ENCODE results near the gene NOS3.

Gene NOS3

GRCh38 chr7:150979713-150980390 is 11.0 kb upstream of the NOS3 start:
- Mint-ChIP-seq H3K4me3 (no peak overlapping the region), H3K27me3 (peaks cover 39% of the 10 kb centered on the region), H3K9me3 (no peaks in the 10 kb centered on the region)

GRCh38 chr7:150980663-150981062 is 10.2 kb upstream of the NOS3 start:
- Mint-ChIP-seq H3K4me3 (no peak overlapping the region), H3K9me3 (no peaks in the 10 kb centered on the region), H3K36me3 (no peaks in the 10 kb centered on the region), H3K4me1 (peaks cover 25% of the 10 kb centered on the region), H3K27me3 (peaks cover 40% of the 10 kb centered on the region), H3K27ac (no peak overlapping the region)
- no peak for ATAC-seq

More at GRCh38 chr7:150979713-150980390, 11.0 kb upstream of the NOS3 start:
- Mint-ChIP-seq H3K4me1 (peaks cover 28% of the 10 kb centered on the region), H3K36me3 (no peaks in the 10 kb centered on the region), H3K27ac (no peak overlapping the region)
- no peak for ATAC-seq

GRCh38 chr7:150981644-150982043 is 9.2 kb upstream of the NOS3 start:
- Mint-ChIP-seq H3K27me3 (peaks cover 40% of the 10 kb centered on the region), H3K4me1 (peaks cover 26% of the 10 kb centered on the region), H3K4me3 (no peak overlapping the region), H3K36me3 (no peaks in the 10 kb centered on the region), H3K27ac (no peak overlapping the region), H3K9me3 (no peaks in the 10 kb centered on the region)
- no peak for ATAC-seq

GRCh38 chr7:150982351-150982750 is 8.5 kb upstream of the NOS3 start:
- no peak overlapping the region for H3K27ac Mint-ChIP-seq
- no peak overlapping the region for H3K4me3 Mint-ChIP-seq
- peaks cover 40% of the 10 kb centered on the region for H3K27me3 Mint-ChIP-seq
- no peaks in the 10 kb centered on the region for H3K9me3 Mint-ChIP-seq
- H3K4me1 Mint-ChIP-seq = peaks cover 19% of the 10 kb centered on the region
- ATAC-seq = no peak
- H3K36me3 Mint-ChIP-seq = no peaks in the 10 kb centered on the region

- ATAC-seq = no peak
- H3K27me3 Mint-ChIP-seq = peaks cover 42% of the 10 kb centered on the region
- no peak overlapping the region for H3K27ac Mint-ChIP-seq
Measured at GRCh38 chr7:150983893-150984368, 6.9 kb upstream of the NOS3 start.

GRCh38 chr7:150986099-150986512 is 4.7 kb upstream of the NOS3 start:
- Mint-ChIP-seq H3K27me3 (peaks cover 54% of the 10 kb centered on the region), H3K4me1 (peaks cover 20% of the 10 kb centered on the region), H3K27ac (no peak overlapping the region), H3K4me3 (no peak overlapping the region), H3K36me3 (peaks cover 11% of the 10 kb centered on the region), H3K9me3 (peaks cover 12% of the 10 kb centered on the region)
- peak; percentile 54 for ATAC-seq

More at GRCh38 chr7:150983893-150984368, 6.9 kb upstream of the NOS3 start:
- no peaks in the 10 kb centered on the region for H3K9me3 Mint-ChIP-seq
- peaks cover 19% of the 10 kb centered on the region for H3K4me1 Mint-ChIP-seq
- no peak overlapping the region for H3K4me3 Mint-ChIP-seq
- no peaks in the 10 kb centered on the region for H3K36me3 Mint-ChIP-seq

- Mint-ChIP-seq H3K9me3 (peaks cover 16% of the 10 kb centered on the region), H3K36me3 (peaks cover 11% of the 10 kb centered on the region), H3K4me1 (peaks cover 20% of the 10 kb centered on the region), H3K4me3 (no peak overlapping the region), H3K27ac (no peak overlapping the region), H3K27me3 (peaks cover 54% of the 10 kb centered on the region)
- no peak for ATAC-seq
Measured at GRCh38 chr7:150986556-150986955, 4.3 kb upstream of the NOS3 start.

GRCh38 chr7:150988230-150989226 is 2.3 kb upstream of the NOS3 start:
- Mint-ChIP-seq H3K27ac (no peak overlapping the region), H3K9me3 (peaks cover 16% of the 10 kb centered on the region), H3K4me3 (no peak overlapping the region), H3K4me1 (peaks cover 20% of the 10 kb centered on the region), H3K36me3 (peaks cover 11% of the 10 kb centered on the region), H3K27me3 (peaks cover 66% of the 10 kb centered on the region)
- peak; percentile 61 for ATAC-seq

GRCh38 chr7:150989456-150989855 is 1.4 kb upstream of the NOS3 start:
- Mint-ChIP-seq H3K27me3 (peaks cover 66% of the 10 kb centered on the region), H3K36me3 (peaks cover 11% of the 10 kb centered on the region)

GRCh38 chr7:150992051-150992640 is 1.3 kb downstream of the NOS3 start:
- Mint-ChIP-seq H3K27me3 (peaks cover 62% of the 10 kb centered on the region), H3K4me1 (peaks cover 16% of the 10 kb centered on the region), H3K27ac (no peak overlapping the region), H3K9me3 (peaks cover 16% of the 10 kb centered on the region), H3K36me3 (peaks cover 11% of the 10 kb centered on the region), H3K4me3 (no peak overlapping the region)
- no peak for ATAC-seq

More at GRCh38 chr7:150989456-150989855, 1.4 kb upstream of the NOS3 start:
- Mint-ChIP-seq H3K4me3 (no peak overlapping the region), H3K9me3 (peaks cover 16% of the 10 kb centered on the region), H3K4me1 (peaks cover 20% of the 10 kb centered on the region), H3K27ac (no peak overlapping the region)
- ATAC-seq = no peak

- H3K4me3 Mint-ChIP-seq = no peak overlapping the region
- peaks cover 67% of the 10 kb centered on the region for H3K27me3 Mint-ChIP-seq
- H3K27ac Mint-ChIP-seq = no peak overlapping the region
- peaks cover 23% of the 10 kb centered on the region for H3K4me1 Mint-ChIP-seq
- H3K36me3 Mint-ChIP-seq = peaks cover 11% of the 10 kb centered on the region
- peaks cover 16% of the 10 kb centered on the region for H3K9me3 Mint-ChIP-seq
- peak; percentile 49 for ATAC-seq
Measured at GRCh38 chr7:150992833-150993302, 2.1 kb downstream of the NOS3 start.

GRCh38 chr7:150993511-150993910 is 2.7 kb downstream of the NOS3 start:
- no peak overlapping the region for H3K27ac Mint-ChIP-seq
- no peak for ATAC-seq
- H3K36me3 Mint-ChIP-seq = peaks cover 11% of the 10 kb centered on the region
- peaks cover 68% of the 10 kb centered on the region for H3K27me3 Mint-ChIP-seq
- H3K9me3 Mint-ChIP-seq = peaks cover 16% of the 10 kb centered on the region
- peaks cover 20% of the 10 kb centered on the region for H3K4me1 Mint-ChIP-seq
- H3K4me3 Mint-ChIP-seq = no peak overlapping the region

GRCh38 chr7:150994141-150994837 is 3.5 kb downstream of the NOS3 start:
- peaks cover 11% of the 10 kb centered on the region for H3K36me3 Mint-ChIP-seq
- H3K27ac Mint-ChIP-seq = no peak overlapping the region
- no peak for ATAC-seq
- H3K4me1 Mint-ChIP-seq = peaks cover 13% of the 10 kb centered on the region
- no peak overlapping the region for H3K4me3 Mint-ChIP-seq
- H3K9me3 Mint-ChIP-seq = peaks cover 16% of the 10 kb centered on the region
- peaks cover 68% of the 10 kb centered on the region for H3K27me3 Mint-ChIP-seq

GRCh38 chr7:150994838-150995510 is 4.2 kb downstream of the NOS3 start:
- Mint-ChIP-seq H3K4me3 (no peak overlapping the region), H3K27ac (no peak overlapping the region), H3K9me3 (peaks cover 13% of the 10 kb centered on the region), H3K4me1 (peaks cover 13% of the 10 kb centered on the region), H3K36me3 (peaks cover 9% of the 10 kb centered on the region), H3K27me3 (peaks cover 68% of the 10 kb centered on the region)
- no peak for ATAC-seq
